Stimulated activated CD4-positive, alpha-beta T cell treated with anti-CD3 and anti-CD28 coated beads, Interleukin-15, amount 100 ng/mL, for 24 hours (primary cell): ENCODE measurements around the gene DNMT1.
"Not testable (repeated sequence)": the region's sequence is repeated elsewhere in the genome, so short reads cannot be mapped to it uniquely, and the experiment has no call there.

ENCODE experiments used
- DNase-seq: peaks from one replicate; pipeline ENCODE4 v3.0.0-alpha.2; 2020

The DNMT1 gene

DNA sequence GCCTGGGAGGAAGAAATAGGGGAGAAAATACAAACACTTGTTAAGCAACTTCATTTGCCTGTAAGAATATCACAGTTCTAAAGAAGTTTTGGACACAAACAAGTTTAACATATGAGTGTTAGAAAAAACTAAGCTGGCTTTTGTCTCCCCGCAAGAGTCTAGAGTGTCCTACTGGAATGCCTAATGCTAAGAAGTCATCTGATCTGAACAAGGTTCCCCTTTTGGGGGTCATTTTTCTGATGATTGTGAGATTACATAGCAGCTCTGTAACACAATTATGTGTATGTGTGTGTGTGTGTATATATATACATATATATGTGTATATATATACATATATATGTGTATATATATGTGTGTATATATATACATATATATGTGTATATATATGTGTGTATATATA is 12.7 kb downstream of the DNMT1 start:
- DNase-seq: no peak

- no peak for DNase-seq
These were observed 14.3 kb downstream of the DNMT1 start for GRCh38 chr19:10180459-10180858.

DNA sequence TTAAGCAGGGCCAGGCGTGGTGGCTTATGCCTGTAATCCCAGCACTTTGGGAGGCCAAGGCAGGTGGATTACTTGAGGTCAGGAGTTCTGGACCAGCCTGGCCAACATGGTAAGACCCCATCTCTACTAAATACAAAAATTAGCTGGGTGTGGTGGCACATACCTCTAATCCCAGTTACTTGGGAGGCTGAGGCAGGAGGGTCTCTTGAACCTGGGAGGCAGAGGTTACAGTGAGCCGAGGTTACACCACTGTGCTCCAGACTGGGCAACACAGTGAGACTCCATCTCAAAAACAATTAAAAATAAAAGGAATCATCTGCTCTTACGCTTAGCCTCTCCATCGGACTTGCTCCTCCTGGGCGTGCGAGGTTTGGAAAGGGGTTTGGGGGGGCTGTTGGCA is 14.7 kb downstream of the DNMT1 start:
- not testable (repeated sequence) for DNase-seq

GRCh38 chr19:10173527-10173926 is 21.2 kb downstream of the DNMT1 start:
- no peak for DNase-seq

DNA sequence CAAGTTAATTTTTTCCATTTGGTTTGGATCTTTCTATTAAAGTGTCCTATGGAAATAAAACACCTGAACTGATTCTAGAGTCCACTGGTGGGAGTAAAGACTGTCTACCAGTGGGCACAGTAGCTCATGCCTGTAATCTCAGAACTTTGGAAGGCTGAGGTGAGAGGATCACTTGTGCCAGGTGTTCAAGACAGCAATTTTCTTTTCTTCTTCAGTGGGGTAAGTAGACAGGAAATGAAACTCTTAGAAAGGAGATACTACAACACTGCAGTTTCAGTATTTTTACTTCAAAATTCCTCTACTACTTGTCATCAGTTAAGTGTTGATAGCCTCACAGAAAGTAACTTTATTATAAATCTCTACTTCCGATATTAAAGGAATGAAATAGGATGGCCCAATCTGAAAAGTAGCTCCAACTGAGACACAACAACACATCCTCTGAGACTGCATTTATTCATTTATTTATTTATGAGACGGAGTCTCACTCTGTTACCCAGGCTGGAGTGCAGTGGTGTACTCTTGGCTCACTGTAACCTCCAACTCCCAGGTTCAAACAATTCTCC is 26.3 kb downstream of the DNMT1 start:
- no peak for DNase-seq

- no peak for DNase-seq
These were observed 27.3 kb downstream of the DNMT1 start for GRCh38 chr19:10167459-10167858.

DNA sequence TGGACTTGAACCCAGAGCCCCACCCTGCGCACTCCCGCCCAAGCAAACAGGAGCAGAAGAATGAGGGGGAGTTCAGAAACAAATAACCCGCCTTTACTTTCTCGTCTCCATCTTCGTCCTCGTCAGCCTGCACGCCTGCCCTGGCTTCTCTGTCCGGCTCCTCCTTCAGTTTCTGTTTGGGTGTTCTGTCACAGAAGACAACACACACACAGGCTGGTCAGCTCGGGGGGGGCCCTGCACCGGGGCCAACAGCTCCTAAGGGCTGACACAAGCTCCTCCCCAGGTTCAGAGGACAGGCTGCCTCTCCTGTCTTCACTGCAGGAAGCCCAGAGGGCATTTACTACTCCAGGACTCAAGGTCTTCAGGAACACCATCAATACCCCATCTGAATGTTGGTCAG is 28.3 kb downstream of the DNMT1 start:
- not testable (repeated sequence) for DNase-seq

GRCh38 chr19:10166046-10166445 is 28.7 kb downstream of the DNMT1 start:
- DNase-seq: no peak

- DNase-seq: no peak
These were observed 31.2 kb downstream of the DNMT1 start for GRCh38 chr19:10163536-10163935.

DNA sequence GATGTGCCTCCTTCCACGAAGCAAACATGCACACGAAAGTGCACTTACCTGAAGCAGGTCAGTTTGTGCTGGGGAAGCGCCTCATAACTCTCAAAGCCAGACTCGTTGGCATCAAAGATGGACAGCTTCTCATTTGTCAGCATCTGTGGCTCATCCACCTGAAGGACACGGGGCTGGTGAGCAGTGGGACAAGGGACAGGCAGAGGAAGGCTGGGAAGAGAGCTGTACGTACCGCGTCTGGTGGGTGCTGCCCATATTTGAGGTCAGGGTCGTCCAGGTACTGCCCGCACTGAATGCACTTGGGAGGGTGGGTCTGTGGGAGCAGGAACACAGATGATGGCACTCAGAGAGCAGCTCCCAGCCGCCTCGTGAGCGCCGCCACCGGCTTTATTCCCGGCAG is 35.1 kb downstream of the DNMT1 start:
- no peak for DNase-seq

DNA sequence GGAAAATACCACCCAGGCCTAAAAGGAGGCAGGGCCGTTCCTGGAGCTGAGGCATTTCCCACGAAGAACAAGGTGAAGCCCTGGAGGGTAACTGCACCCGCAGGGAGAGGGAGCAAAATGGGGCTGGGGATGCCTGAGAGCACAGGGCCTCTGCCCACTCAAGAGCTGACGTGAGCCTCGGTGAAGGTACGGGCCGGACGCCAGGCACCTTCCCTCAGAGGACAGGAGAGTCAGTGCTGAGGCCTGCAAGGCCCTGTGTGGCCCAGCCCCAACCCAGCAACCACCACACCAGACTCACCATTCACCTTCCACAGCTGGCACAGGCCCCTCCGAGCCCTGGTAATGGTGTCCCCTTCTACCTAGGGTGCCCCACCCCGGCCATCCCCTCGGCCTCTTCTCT is 36.3 kb downstream of the DNMT1 start:
- no peak for DNase-seq

DNA sequence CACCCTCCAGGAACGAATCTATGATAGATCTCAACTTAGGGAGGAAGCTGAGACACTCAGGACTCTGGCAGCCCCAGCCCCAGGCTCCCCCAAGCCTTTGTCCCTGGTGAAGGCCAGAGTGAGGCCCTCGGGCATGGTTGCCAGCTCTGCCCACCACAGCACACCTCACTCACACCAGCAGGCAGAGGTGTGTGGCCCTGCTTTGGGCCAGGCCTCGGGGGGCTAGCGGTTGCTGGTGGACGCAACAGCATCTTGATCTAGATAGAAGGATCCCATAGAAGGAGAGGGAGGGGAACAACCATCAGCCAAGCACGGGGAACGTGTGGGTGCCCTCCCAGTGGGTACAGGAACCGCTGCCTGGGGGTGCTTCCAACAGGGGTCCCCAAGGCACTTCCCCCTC is 36.7 kb downstream of the DNMT1 start:
- DNase-seq: no peak

- DNase-seq: no peak
These were observed 38.9 kb downstream of the DNMT1 start for GRCh38 chr19:10155839-10156238.

DNA sequence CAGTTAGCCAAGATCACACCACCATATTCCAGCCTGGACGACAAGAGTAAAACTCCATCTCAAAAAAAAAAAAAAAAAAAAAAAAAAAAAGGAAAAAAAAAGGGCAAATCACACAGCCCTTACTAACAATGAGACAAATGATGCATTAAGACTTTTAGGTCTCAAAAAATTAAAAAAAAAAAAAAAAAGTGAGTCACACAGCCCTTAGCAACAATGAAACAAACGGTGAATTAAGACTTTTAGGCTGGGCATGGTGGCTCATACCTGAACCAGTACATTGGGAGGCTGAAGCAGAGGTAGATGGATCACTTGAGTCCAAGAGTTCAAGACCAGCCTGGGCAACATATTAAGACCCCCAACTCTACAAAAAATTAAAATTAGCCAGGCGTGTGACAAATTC is 42.7 kb downstream of the DNMT1 start:
- no peak for DNase-seq

DNA sequence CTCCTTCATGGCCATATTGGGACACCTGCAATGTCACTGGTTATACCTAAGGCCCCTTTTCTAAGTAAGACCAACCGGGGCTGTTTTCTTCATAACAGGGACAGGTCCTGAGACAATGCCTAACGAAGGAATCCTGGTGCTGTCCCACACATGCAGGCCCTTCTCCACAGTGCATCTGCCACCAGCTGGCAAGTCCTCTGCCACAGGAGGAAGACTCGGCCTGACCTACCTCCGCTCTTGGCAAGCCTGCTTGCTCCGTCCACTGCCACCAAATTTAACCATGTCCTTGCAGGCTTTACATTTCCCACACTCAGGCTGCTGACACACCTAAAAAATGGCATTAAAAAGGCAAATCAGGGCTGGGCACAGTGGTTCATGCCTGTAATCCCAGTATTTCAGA is 43.2 kb downstream of the DNMT1 start:
- DNase-seq: no peak

DNA sequence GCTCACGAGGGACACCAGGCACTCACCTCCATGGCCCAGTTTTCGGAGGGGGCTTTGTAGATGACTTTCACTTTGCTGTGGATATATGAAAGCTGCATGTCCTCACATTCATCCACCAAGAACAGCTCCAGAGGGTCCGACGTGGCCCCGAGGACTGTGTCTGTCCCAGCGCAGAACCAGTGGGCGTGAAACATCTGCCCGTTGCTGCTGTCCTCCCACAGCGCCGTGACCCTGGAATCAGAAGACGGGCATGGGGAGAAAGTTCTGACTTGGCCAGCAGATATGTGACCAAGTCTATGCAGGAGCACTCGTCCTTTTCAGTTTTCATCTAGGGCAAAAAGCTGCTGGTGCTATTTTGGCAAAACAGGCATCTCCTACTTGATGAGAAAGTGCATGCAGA is 45.3 kb downstream of the DNMT1 start:
- no peak for DNase-seq

DNA sequence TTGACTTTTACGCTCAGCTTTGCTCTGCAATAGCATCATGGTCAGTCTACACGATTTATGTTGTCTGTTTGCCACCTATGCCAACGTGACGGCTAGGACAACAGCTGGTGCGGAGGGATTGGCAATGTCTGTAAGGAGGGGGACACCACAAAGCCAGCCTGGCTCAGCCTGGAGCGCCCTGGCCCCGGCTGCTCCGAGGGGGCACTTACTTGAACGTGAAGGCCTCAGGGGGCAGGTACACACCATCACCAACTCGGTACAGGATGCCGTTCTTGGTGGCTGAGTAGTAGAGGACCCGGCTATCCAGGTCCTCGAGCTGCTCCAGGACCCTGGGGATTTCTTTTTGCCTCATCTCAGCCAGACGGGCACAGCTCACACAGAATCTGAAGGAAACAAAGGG is 48.6 kb downstream of the DNMT1 start:
- no peak for DNase-seq

DNA sequence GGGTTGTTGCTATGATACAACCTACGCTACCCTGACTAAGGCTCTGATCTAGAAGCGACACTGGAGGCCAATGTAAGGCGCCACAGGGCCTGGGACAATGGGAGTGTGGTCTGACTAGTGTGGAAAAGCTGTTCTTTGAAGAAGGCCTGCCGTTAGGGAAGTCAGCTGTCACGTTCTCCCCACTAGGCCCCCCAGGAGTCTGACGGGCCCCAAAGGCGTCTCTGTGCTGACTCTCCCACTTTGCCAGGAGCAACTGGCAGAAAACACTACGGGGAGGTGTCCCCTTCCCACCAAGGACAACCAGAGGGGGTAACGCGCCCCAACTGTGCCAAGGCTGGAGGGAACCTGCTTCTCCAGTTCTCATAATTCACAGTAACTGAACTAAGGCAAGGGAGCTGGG is 49.7 kb downstream of the DNMT1 start:
- no peak for DNase-seq

GRCh38 chr19:10144361-10144760 is 50.4 kb downstream of the DNMT1 start:
- DNase-seq: no peak

- no peak for DNase-seq
These were observed 51.1 kb downstream of the DNMT1 start for GRCh38 chr19:10143681-10144080.

DNA sequence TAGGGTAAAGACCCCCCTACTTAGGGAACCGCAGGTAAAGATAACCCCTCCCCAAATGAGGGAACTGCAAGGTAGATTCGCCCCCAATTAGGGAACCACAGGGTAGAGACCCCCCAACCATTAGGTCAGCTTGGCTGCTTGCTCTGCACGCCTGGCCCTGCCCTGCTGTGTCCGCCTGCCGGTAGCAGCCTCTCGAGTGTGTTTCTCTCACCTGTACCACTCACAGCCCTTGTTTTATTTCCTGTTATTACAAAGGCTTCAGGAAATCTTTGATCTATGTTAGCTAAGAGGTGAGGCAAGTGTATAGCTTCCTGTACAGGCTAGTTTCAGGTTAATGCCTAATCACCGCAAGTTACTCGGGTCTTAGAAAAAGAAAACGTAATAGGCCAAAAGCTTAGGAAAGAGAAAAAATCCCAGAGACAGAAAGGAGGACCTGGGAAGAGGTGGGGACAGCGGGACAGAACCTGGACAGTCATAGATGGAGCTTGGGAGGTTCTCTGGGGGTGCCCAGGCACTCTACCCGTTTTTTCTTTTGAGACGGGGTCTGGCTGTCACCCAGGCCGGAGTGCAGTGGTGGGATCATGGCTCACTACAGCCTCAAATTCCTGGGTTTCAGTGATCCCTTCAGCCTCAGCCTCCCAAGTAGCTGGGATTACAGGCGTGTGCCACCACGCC is 51.9 kb downstream of the DNMT1 start:
- DNase-seq: no peak

DNA sequence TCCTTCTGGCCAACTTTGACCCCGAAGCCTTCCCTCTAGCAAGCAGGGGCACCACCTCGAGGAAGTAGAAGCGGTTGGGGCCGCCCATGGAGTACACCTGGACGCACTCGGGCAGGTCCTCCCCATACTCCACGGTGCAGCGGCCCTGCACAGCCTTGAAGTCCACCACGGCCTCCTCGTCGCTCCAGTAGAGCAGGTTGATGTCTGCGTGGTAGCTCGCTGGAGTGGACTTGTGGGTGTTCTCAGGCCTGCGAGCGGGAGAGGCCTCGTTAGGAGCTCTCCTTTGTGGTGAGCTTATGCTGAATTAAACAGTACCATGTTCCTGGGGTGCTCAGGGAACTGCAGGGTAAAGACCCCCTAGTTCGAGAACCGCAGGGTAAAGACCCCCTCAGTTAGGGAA is 52.8 kb downstream of the DNMT1 start:
- no peak for DNase-seq

- DNase-seq: no peak
These were observed 53.3 kb downstream of the DNMT1 start for GRCh38 chr19:10141479-10141878.

DNA sequence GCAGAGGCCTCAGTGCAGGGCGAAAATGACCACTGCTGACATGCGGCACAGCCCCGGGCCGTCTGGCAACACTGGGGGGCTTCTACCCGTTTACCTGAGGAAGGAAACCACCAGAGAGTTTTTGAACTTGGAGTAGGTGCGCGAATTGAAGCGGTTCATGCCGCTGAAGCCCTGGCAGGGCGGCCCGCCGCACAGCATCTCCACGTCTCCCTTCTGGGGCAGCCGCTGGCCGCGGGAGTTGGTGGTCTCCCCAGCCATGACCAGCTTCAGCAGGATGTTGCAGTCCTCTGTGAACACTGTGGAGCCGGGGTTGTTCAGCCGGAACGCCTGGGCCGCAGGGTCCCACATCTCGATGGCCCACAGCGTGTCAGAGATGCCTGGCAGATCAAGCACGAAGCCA is 54.8 kb downstream of the DNMT1 start:
- no peak for DNase-seq
